ENCODE measurements around the gene TBX4.
"Not testable (repeated sequence)": the region's sequence is repeated elsewhere in the genome, so short reads cannot be mapped to it uniquely, and the experiment has no call there.

The TBX4 gene

GRCh38 chr17:61429274-61429673, 22.9 kb upstream of the TBX4 start:
- no peak for DNase-seq (ENCODE audit: low read depth)

- DNase-seq (ENCODE audit: low read depth): not testable (repeated sequence)
Measured at GRCh38 chr17:61429831-61430230, 22.4 kb upstream of the TBX4 start.

GRCh38 chr17:61431594-61432311, 20.5 kb upstream of the TBX4 start:
- peak; percentile 23 for DNase-seq (ENCODE audit: low read depth)

- DNase-seq (ENCODE audit: low read depth): no peak
Measured at GRCh38 chr17:61436273-61436672, 15.9 kb upstream of the TBX4 start.

GRCh38 chr17:61436995-61437704, 15.1 kb upstream of the TBX4 start:
- DNase-seq (ENCODE audit: low read depth): no peak

- no peak for DNase-seq (ENCODE audit: low read depth)
Measured at GRCh38 chr17:61440697-61441096, 11.5 kb upstream of the TBX4 start.

GRCh38 chr17:61441507-61441906, 10.7 kb upstream of the TBX4 start:
- not testable (repeated sequence) for DNase-seq (ENCODE audit: low read depth)

- no peak for DNase-seq (ENCODE audit: low read depth)
Measured at GRCh38 chr17:61442136-61442775, 10.0 kb upstream of the TBX4 start.

- no peak for DNase-seq (ENCODE audit: low read depth)
Measured at GRCh38 chr17:61442878-61443474, 9.2 kb upstream of the TBX4 start.

- DNase-seq (ENCODE audit: low read depth): no peak
Measured at GRCh38 chr17:61443475-61443882, 8.7 kb upstream of the TBX4 start.

GRCh38 chr17:61444075-61444474, 8.1 kb upstream of the TBX4 start:
- no peak for DNase-seq (ENCODE audit: low read depth)

- no peak for DNase-seq (ENCODE audit: low read depth)
Measured at GRCh38 chr17:61444831-61445230, 7.4 kb upstream of the TBX4 start.

- DNase-seq (ENCODE audit: low read depth): no peak
Measured at GRCh38 chr17:61447358-61447757, 4.9 kb upstream of the TBX4 start.

- DNase-seq (ENCODE audit: low read depth): no peak
Measured at GRCh38 chr17:61448042-61448441, 4.2 kb upstream of the TBX4 start.

- DNase-seq (ENCODE audit: low read depth): not testable (repeated sequence)
Measured at GRCh38 chr17:61449140-61449539, 3.1 kb upstream of the TBX4 start.

GRCh38 chr17:61449707-61450640, 2.2 kb upstream of the TBX4 start:
- DNase-seq (ENCODE audit: low read depth): no peak

GRCh38 chr17:61450641-61451537, 1.3 kb upstream of the TBX4 start:
- no peak for DNase-seq (ENCODE audit: low read depth)

- DNase-seq (ENCODE audit: low read depth): no peak
Measured at GRCh38 chr17:61451538-61452300, 503 bp upstream of the TBX4 start.

GRCh38 chr17:61453566-61454380, 1.6 kb downstream of the TBX4 start:
- DNase-seq (ENCODE audit: low read depth): no peak
